Endothelial cell of umbilical vein (primary cell): ENCODE data around the gene RABGGTA. TPM values are rescaled to one million over a fixed set of nuclear protein-coding genes. Genes with fewer than 3 reads are reported as not detected.

Experiments
- BruUV-seq: library from RNA; stranded (reverse); fragments of 400-500 nt; replicated peaks from 2 replicates; lab custom pipeline; 2021; lab: Mats Ljungman, UMichigan
- CTCF ChIA-PET: fragments of 300-600, 350-600 bp; sonication (Branson Sonifier 250); formaldehyde crosslinking; loops from one replicate; lab custom pipeline; 2021; ENCODE audit warnings: antibody characterized with exemption, inconsistent platforms; lab: Charles Lee
- POLR2A ChIA-PET: fragments of 300-600, 350-600 bp; sonication (Branson Sonifier 250); formaldehyde crosslinking; loops from one replicate; lab custom pipeline; 2021; ENCODE audit warnings: antibody characterized with exemption, inconsistent platforms; lab: Charles Lee
- DNase-seq: peaks from one replicate; pipeline ENCODE4 v3.0.0-alpha.2; 2011; ENCODE audit warnings: low read depth, low spot score
- FAIRE-seq: peaks from 2 replicates; lab custom pipeline; 2011; peaks lifted over from hg19 to GRCh38; lab: Jason Lieb, UNC
- H2AFZ ChIP-seq: 2 replicates; pipeline ENCODE4 v1.6.0; 2012; ENCODE audit warnings: low read depth, low read length, control low read depth, inconsistent platforms
- H3K27ac ChIP-seq: 2 replicates; pipeline ENCODE4 v1.5.1; 2011; ENCODE audit warnings: low read depth, mild to moderate bottlenecking, control low read depth, low read length, moderate library complexity; ENCODE audit not compliant: insufficient read depth
- H3K27me3 ChIP-seq, 2 experiments: 2 replicates each; pipeline versions ENCODE4 v1.6.0 to v1.6.1; 2011; ENCODE audit warnings: low read length in 2 of 2, mixed read lengths in 1 of 2; ENCODE audit not compliant: control insufficient read depth in 2 of 2, insufficient read depth in 2 of 2
- H3K36me3 ChIP-seq, 2 experiments: 2 replicates in 1 of 2; 3 replicates in 1 of 2; pipeline ENCODE4 v1.5.1; 2011; ENCODE audit warnings: low read length in 2 of 2, mild to moderate bottlenecking in 1 of 2, moderate library complexity in 1 of 2; ENCODE audit not compliant: control insufficient read depth in 2 of 2, insufficient read depth in 2 of 2; ENCODE audit errors: extremely low read depth in 1 of 2
- H3K4me1 ChIP-seq: 3 replicates; pipeline ENCODE4 v1.5.1; 2011; ENCODE audit warnings: mild to moderate bottlenecking, low read length; ENCODE audit not compliant: control insufficient read depth, insufficient read depth; ENCODE audit errors: extremely low read depth
- H3K4me2 ChIP-seq: 2 replicates; pipeline ENCODE4 v1.6.1; 2011; ENCODE audit warnings: low read length, control low read depth, mixed read lengths; ENCODE audit not compliant: insufficient read depth
- H3K4me3 ChIP-seq, 3 experiments: fragments of 200-600 bp in 1 of 3; sonication (generic), shearing (Covaris generic) in 1 of 3; replicated peaks in 1 of 3; 2 replicates each; pipeline ENCODE4 v1.5.1; 2011 to 2016; ENCODE audit warnings: control low read depth in 3 of 3, low read length in 3 of 3, mild to moderate bottlenecking in 2 of 3, inconsistent platforms in 1 of 3, low read depth in 1 of 3, moderate library complexity in 1 of 3; ENCODE audit not compliant: insufficient read depth in 1 of 3
- H3K79me2 ChIP-seq: 2 replicates; pipeline ENCODE4 v1.6.0; 2012; ENCODE audit warnings: low read length, inconsistent platforms; ENCODE audit not compliant: control insufficient read depth, insufficient read depth
- H3K9ac ChIP-seq: replicated peaks from 2 replicates; pipeline ENCODE3; 2011; ENCODE audit warnings: low read length, control low read depth; ENCODE audit not compliant: insufficient read depth; ENCODE audit errors: extremely low read depth
- H3K9me1 ChIP-seq: replicated peaks from 3 replicates; pipeline ENCODE4 v1.6.0; 2011; ENCODE audit warnings: mild to moderate bottlenecking, low read length; ENCODE audit not compliant: control insufficient read depth, insufficient read depth; ENCODE audit errors: extremely low read depth
- H3K9me3 ChIP-seq: replicated peaks from 2 replicates; pipeline ENCODE4 v1.5.1; 2012; ENCODE audit warnings: low read length, inconsistent platforms; ENCODE audit not compliant: control insufficient read depth, insufficient read depth
- H4K20me1 ChIP-seq: replicated peaks from 2 replicates; pipeline ENCODE3; 2011; ENCODE audit warnings: mild to moderate bottlenecking, low read length; ENCODE audit not compliant: control insufficient read depth, insufficient read depth; ENCODE audit errors: extremely low read depth
- CTCF ChIP-seq, 2 donors: IDR thresholded peaks; 1 replicate in 1 of 2; 2 replicates in 1 of 2; pipeline ENCODE4 v1.5.1; 2011; ENCODE audit warnings: low read length in 2 of 2, mild to moderate bottlenecking in 2 of 2, moderate library complexity in 2 of 2, control low read depth in 1 of 2, inconsistent platforms in 1 of 2, low read depth in 1 of 2; ENCODE audit not compliant: insufficient read depth in 1 of 2; ENCODE audit errors: extremely low read depth in 1 of 2
- EZH2 ChIP-seq: IDR thresholded peaks from 2 replicates; pipeline ENCODE4 v1.6.1; 2012; ENCODE audit warnings: borderline replicate concordance, low read depth, mild to moderate bottlenecking, moderate library complexity, low read length, inconsistent platforms; ENCODE audit not compliant: severe bottlenecking
- FOS ChIP-seq: IDR thresholded peaks from 2 replicates; pipeline ENCODE4 v1.6.1; 2011; ENCODE audit warnings: mild to moderate bottlenecking, low read length, moderate library complexity, borderline replicate concordance; ENCODE audit not compliant: insufficient read depth
- GATA2 ChIP-seq: IDR thresholded peaks from 2 replicates; pipeline ENCODE4 v1.7.0; 2011; ENCODE audit warnings: low read depth, mild to moderate bottlenecking, moderate library complexity, mixed read lengths, low read length; ENCODE audit not compliant: insufficient read length, insufficient read depth
- JUN ChIP-seq: IDR thresholded peaks from 2 replicates; pipeline ENCODE4 v1.6.1; 2011; ENCODE audit warnings: borderline replicate concordance, low read depth; ENCODE audit not compliant: insufficient read length, insufficient read depth
- MYC ChIP-seq: IDR thresholded peaks from one replicate; pipeline ENCODE4 v1.6.1; 2011; ENCODE audit warnings: mild to moderate bottlenecking, low read depth, low read length
- POLR2A ChIP-seq: IDR thresholded peaks from 2 replicates; pipeline ENCODE4 v1.6.1; 2012; ENCODE audit warnings: low read depth, mild to moderate bottlenecking, control low read depth, low read length
- POLR2AphosphoS5 ChIP-seq: IDR thresholded peaks from 2 replicates; pipeline ENCODE4 v1.6.1; 2012; ENCODE audit warnings: low read depth, mild to moderate bottlenecking, control low read depth, low read length, moderate library complexity; ENCODE audit not compliant: insufficient read depth
- dilution Hi-C: fragments of 300-500 bp; cut with MboI; formaldehyde crosslinking; loops from one replicate; pipeline ENCODE4 v1.15.0; 2019; ENCODE audit warnings: low sequenced_read_pairs; ENCODE audit not compliant: extremely low pct_ligation_motif_present
- intact Hi-C: fragments of 100-400 bp; cut with micrococcal nuclease; formaldehyde crosslinking; loops from one replicate; pipeline ENCODE4 v1.10.0; 2022
- polyA plus RNA-seq, 4 experiments: library from polyadenylated mRNA; depleted of rRNA in 3 of 4; stranded (reverse) in 3 of 4; unstranded in 1 of 4; fragments of >200 nt; gene quantifications; 2 replicates each; pipeline versions ENCODE4 v1.2.1 to v1.2.3, GENCODE V29; 2011 to 2012; ENCODE audit warnings: missing spikeins in 1 of 4
- total RNA-seq: library from RNA; stranded (reverse); gene quantifications from 2 replicates; pipeline ENCODE4 v1.2.3, GENCODE V29; 2021
- TF ChIP-seq, protein P1 (sequence below): IDR thresholded peaks from 2 replicates; pipeline ENCODE4 v1.6.1; 2011; ENCODE audit not compliant: insufficient read depth, insufficient read length

RABGGTA gene
- total and polyA plus RNA-seq, 2 donors (not counting 3 experiments of a cell fraction or from before 2014, with no cell fraction given) = 29.3 to 80.1 TPM

GRCh38 chr14:24228902-24229301 lies 42.5 kb downstream of the RABGGTA start:
- CTCF ChIA-PET = interaction anchor here (1.5 to 2.5 kb wide), 3 partner anchors 10 to 13 kb away, joined by 5 to 11 read pairs (median 11); partner anchors contain the start of genes MDP1 and TINF2
- Histone ChIP-seq H4K20me1 (no peaks in the 10 kb centered on the region), H3K4me3 (no peak overlapping the region), H3K27ac (no peak overlapping the region), H3K9me1 (no peaks in the 10 kb centered on the region), H3K27me3 (no peaks in the 10 kb centered on the region), H3K9me3 (no peaks in the 10 kb centered on the region), H3K4me1 (peaks cover 48% of the 10 kb centered on the region), H3K9ac (no peak overlapping the region), H3K4me2 (no peak overlapping the region), H3K36me3 (peaks cover 0 to 6% of the 10 kb centered on the region in 2 experiments), H2AFZ (no peak overlapping the region), H3K79me2 (peaks cover 65% of the 10 kb centered on the region)
- intact Hi-C loops (no loop called here), dilution Hi-C loops (no loop called here)
- DNase-seq (no peak), FAIRE-seq (no peak)
- no TSS peak for BruUV-seq
- POLR2A ChIA-PET = interaction anchor here (1.0 kb wide), 2 partner anchors 9 to 13 kb away, joined by 3 to 4 read pairs; partner anchors contain the start of gene TINF2
- TF ChIP-seq EZH2 (no peak), POLR2A (no peak), FOS (no peak), POLR2AphosphoS5 (no peak), GATA2 (no peak), JUN (no peak), MYC (no peak), CTCF (IDR thresholded peaks at IDR 0.05; ENCODE audit: extremely low read depth in 1 of 2, insufficient read depth in 1 of 2, low read depth in 1 of 2, low read length in 2 of 2) (no peak)
- TF ChIP-seq, protein P1, sequence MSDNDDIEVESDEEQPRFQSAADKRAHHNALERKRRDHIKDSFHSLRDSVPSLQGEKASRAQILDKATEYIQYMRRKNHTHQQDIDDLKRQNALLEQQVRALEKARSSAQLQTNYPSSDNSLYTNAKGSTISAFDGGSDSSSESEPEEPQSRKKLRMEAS = no peak
